Effector CD8-positive, alpha-beta T cell (primary cell): ENCODE measurements around the gene PPFIA4.
"Not testable (repeated sequence)": the region's sequence is repeated elsewhere in the genome, so short reads cannot be mapped to it uniquely, and the experiment has no call there.

ENCODE experiments used
- DNase-seq: peaks from one replicate; lab custom pipeline; 2025; lab: John Stamatoyannopoulos, UW

Gene PPFIA4

DNA sequence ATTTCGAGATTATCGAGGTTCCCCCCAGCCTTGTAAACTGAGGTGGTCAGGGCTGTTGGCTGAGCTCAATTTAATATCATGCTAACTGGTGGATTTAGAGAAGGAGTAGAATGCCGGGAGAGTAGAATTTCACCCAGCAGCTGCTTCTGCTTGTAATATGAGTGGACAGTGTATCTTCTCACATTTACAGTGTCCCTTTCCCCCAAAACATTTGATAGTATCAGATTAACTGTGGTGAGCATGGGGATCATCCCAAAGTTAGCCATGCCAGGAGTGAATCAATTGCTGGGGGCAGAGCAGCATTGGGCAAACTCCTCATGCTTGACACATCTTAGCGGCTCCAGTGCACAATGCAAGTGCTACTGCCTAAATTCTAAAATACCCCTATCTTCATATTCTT, 9.2 kb upstream of the PPFIA4 start:
- DNase-seq, result no peak

GRCh38 chr1:203017692-203018091, 8.6 kb upstream of the PPFIA4 start:
- DNase-seq, result no peak

DNA sequence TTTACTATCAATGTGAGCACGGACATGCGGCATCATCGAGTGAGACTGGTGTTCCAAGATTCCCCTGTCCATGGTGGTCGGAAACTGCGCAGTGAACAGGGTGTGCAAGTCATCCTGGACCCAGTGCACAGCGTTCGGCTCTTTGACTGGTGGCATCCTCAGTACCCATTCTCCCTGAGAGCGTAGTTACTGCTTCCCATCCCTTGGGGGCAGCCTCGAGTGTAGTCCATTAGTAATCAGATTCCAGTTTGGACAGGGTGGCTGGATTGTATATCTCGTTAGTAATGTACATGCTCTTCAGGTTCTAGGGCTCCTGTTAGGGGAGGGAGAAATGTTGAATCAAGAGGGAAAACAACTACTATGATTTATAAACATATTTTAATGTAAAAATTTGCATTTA, 3.4 kb upstream of the PPFIA4 start:
- not testable (repeated sequence) for DNase-seq

GRCh38 chr1:203025686-203026030, 633 bp upstream of the PPFIA4 start:
- DNase-seq, result no peak

GRCh38 chr1:203026666-203027663, 674 bp downstream of the PPFIA4 start:
- no peak for DNase-seq

GRCh38 chr1:203028067-203028783, 1.9 kb downstream of the PPFIA4 start:
- no peak for DNase-seq

DNA sequence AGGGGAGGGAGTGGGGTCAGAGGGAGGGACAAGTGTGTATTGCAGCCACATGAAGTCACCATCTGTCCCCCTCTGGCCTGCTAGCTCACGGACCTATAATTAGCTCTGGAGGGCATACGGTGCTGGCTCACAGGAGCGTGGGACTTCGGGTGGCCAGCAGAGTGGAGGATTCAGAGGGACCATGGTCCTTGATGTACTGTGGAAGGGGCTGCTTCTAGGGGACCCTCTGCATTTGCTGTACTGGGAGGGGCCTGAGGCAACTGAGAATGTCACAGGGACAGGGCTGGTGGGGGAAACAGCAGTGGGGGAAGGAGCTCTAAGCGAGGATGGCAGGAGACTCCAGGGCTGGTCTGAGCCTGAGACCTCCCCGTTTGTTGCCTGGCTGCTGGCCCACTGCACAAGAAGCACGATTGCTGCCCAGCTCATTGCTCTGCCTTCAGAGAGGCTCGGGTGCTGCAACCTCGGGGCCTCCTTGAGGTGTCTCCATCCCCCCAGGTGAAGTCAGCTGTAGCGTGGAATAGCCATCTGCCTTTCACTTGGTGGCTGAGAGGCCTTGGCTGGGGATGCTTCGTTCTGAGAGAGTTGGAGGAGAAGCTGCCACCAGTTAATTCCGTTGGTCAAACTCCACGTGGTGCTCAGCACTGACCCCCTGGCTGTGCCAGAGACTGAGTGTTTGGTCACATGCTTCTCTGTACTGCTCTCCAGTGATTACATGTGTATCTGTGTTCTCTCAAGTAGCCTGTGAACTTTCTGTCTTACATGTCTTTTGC, 2.7 kb downstream of the PPFIA4 start:
- no peak for DNase-seq

DNA sequence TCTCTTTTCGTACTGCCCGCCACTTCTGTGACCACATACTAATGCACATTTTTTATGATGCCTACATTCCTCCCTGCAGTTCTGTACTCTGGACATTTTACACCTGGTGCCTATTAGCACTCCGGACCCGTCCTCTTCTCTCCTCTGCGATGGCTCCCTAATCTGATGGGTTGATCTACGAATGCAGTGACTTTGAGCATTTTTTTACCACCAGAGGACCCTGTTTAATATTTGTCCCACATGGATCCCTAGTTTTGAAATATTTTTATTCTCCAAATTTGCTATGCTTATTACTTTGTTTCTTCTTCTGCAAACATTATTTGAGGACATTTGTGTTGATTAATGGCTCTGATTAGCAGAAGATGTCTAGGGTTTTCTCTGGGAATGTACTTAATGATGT, 5.2 kb downstream of the PPFIA4 start:
- no peak for DNase-seq

GRCh38 chr1:203033287-203033686, 7.0 kb downstream of the PPFIA4 start:
- no peak for DNase-seq

DNA sequence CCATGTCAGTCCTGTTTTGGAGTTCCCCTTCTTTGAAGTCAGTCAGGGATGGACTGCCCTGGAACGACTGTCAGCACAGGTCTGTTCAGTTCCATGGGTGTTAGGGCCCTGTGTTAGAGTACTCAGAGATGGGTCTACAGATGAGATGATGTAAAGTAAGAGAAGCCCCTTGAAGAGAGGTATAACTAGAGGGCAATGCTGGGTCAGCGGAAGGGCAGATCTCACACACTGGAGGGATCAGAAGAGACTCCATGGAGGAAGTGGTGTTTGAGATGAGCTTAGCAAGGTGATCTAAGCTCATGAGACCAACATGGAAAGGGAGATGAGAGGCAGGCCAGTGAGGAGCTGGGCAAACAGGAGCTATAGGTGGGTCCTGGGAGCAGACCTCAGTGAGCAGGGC, 7.6 kb downstream of the PPFIA4 start:
- DNase-seq, result no peak

- DNase-seq, result no peak
Measured at GRCh38 chr1:203034422-203035110, 8.3 kb downstream of the PPFIA4 start.

GRCh38 chr1:203035111-203036000, 9.1 kb downstream of the PPFIA4 start:
- DNase-seq, result no peak

GRCh38 chr1:203036135-203036534, 9.8 kb downstream of the PPFIA4 start:
- no peak for DNase-seq

DNA sequence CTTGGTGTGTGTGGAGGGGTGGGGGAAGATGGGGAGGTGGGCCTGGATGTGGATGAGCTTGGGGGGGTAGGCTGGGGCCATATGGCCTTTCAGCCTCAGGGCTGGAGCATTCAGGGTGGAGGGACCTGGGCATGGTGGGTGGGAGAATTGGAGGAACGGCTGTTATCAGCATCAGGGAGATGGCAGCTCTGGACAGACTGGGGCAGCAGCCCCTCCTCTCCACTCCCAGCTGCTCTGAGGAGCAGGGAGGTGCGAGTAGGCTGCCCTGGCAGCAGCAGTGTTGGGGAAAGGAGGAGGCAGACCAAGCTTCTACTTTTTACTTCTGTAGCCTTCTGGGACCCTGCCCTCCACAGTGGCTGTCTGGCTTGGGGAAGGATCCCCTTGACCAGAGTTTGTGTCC, 10.2 kb downstream of the PPFIA4 start:
- no peak for DNase-seq

DNA sequence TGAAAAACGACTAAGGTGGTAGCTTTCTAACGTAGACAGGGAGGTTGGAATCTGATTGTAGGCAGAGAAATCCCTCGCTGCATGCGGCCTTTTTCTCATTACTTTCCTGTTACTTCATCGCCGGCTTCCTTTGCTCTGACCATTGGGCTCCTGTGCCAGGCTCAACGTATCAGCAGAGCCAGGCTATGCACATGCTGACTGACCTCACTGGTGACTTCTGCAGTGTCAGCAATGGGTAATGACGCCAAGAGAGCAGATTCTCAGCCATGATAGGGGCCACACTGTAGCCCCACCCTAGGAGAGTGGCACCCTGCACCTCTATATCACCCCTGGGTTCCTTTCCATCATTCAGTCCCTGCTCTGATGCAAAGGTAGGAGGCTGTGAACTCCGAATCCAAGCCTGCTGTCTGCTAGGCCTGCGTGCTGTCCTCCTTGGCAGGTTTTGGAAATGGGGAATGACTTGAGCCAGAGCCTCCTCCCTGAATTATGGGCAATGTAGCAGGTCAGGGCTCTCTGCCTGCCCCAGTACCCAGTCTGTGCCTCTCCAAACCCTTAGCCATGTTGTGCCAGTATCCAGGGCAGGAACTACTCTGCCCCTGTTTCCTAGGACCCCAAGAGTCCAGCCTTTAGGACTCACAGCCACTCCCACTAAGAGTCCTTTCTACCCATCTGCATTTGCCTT, 11.4 kb downstream of the PPFIA4 start:
- no peak for DNase-seq

GRCh38 chr1:203038217-203038741, 12.0 kb downstream of the PPFIA4 start:
- no peak for DNase-seq

GRCh38 chr1:203038891-203039608, 12.8 kb downstream of the PPFIA4 start:
- no peak for DNase-seq

DNA sequence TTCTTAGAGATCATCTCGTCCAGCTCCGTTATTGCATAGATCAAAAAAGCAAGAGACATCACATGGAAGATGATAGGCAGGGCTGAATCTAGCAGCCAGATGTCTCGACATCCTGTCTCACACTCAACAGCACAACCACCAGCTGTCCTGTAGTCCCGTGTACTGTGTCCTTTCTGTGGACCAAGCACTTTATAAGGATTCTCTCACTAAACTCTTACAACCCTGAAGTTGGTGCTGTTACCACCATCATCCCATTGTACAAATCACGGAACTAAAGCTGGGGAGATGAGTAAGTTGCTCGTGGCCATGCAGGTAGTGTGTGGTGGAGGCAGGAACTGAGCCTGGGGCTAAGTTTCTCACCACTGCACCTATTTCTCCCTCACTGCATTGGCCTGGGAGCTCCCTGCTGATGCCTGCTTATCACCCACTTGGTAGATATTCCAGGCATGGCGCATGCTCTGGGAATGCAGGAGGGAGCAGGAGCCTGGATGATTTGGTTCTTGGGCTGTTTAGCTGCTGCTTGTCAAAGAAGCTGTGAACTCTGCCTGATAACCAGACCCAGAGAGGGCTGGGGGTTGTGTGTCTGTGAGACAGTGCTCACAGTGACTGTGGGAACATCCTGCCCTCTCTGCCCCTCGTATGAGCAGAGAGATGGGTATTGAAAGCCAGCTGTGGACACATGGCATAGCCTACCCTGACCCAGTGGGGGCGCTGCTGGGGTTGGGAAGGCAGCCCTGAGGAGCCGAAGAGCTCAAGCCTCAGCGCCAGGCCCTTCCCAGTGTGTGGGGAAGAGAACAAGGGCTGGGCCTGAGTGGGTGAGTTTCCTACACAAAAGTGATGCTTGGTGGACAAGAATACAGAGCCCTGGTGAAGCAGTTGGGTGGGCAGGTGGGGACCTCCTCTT, 13.6 kb downstream of the PPFIA4 start:
- no peak for DNase-seq
